GM19193 (cell line): ENCODE data around the gene FGFR2.

Experiments used
- POLR2A ChIP-seq: IDR thresholded peaks from 4 replicates; pipeline ENCODE4 v1.6.1; 2011; ENCODE audit not compliant: insufficient read depth, insufficient read length; ENCODE audit errors: extremely low read depth

FGFR2 gene

DNA sequence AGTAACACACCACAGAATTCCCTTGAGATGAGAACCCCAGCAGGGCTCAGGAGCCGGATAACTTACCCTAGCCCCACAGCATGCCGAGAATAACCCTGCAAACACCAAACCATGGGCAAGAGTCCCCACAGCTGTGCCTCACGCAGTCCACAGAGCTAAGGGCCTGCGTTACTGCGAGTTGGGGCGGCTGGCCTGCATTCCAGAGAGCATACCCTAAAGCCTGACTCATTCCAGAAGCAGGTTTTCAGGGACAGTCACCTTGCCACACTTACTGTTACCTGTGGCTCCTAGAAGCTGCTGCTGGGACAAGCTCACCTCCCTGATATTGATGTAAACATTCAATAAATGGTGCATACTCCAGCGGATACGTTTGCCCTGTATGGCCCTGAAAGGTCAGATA lies 18.6 kb downstream of the FGFR2 start:
- TF ChIP-seq POLR2A, result no peak

DNA sequence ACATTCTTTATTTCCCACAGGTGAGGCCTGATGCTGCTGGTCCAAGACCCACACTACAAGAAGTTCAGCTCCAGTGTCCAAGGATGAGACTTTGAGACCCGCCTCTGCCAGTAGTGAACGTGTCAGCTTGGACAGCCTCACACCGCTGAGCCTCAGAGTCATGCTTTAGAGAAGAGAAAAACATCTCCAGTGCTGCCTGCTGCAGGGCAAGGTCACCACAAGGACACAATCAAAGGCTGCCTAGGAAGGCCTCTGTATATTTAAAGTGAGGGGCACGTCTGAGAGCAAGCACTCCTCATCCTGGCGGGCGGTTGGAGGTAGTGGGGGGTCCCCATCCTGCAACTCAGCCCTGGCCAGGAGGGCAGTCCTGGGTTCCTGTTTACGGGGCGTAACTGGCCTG lies 19.3 kb downstream of the FGFR2 start:
- no peak for TF ChIP-seq POLR2A

DNA sequence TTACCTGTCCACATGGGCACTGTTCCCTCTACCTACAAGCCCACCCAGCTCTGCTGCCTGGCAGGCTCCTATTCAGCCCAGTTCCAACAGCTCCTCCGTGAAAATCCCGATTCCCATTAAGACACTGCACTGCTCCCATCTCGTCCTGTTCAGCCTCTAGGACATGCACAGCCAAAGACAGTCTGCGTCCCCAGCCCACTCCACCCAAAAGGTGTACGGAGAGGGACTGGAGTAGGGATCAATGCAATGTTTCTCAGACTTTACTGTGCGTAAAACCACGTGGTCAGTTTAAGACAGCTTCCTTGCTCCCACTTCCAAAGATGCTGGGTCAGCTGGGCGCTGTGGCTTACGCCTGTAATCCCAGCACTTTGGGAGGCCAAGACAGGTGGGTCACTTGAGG lies 19.9 kb downstream of the FGFR2 start:
- no peak for TF ChIP-seq POLR2A

DNA sequence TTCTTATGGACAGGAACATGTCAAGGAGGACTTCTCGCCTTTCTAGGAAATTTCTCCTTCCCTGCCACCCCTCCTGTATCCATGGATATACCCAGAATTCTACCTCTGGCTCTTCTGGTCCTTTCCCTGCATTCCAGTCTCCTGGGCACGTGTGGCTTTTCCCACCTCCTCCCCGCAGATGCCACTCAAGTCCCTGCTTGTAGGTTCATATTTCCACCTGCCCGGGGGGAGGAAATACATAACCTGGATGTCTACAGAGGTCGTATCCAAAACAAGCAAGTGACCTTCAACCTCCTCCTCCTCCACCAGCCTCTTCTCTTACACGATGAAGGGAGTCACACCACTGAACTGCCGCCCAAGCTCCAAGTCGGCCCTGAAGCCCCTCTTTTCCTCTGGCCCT lies 20.7 kb downstream of the FGFR2 start:
- no peak for TF ChIP-seq POLR2A

DNA sequence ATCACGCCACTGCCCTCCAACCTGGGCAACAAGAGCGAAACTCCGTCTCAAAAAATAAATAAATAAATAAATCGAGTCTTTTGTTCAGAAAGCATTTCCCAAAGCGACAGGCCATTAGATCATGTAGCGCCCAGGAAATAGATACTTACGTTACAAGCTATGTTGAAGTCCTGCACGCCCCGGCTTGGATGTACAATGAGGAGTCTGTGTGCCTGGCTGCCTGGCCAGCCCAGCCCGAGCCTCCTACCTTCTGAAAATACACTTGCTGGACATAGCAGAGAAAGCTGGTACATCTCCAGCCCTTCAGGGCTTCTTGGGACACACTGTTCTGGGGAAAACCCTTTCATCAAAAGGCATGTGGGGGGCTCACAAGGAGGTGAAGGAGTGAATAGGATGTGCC lies 22.1 kb downstream of the FGFR2 start:
- no peak for TF ChIP-seq POLR2A

DNA sequence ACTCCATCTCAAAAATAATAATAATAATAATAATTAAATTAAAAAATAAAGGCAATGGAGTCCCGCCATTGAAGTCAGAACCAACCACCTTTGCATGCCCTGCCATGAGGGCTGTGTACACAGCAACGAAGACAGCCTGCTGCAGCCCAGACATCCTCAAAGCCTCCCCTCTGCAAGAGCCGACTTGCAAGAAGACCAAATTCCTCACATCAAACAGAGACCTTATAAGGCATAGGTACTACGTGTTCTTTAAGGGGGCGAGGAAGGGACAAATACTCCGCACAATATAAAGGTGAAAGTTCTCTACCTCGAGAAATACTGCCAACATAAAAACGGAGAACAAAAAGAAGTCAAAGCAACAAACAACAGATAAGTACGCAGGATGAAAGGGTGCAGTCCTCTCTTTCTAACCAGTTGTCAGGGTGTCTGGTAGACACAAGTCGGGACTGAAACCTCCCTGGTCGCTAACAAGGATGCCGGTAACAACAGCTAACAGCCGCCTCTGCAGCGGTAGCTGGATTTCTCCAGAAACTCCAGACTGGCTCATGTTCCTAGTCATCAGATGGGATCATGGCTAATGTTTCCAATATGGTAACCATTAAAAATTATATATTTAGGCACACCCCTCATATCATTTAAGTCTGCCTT lies 23.6 kb downstream of the FGFR2 start:
- TF ChIP-seq POLR2A, result no peak

DNA sequence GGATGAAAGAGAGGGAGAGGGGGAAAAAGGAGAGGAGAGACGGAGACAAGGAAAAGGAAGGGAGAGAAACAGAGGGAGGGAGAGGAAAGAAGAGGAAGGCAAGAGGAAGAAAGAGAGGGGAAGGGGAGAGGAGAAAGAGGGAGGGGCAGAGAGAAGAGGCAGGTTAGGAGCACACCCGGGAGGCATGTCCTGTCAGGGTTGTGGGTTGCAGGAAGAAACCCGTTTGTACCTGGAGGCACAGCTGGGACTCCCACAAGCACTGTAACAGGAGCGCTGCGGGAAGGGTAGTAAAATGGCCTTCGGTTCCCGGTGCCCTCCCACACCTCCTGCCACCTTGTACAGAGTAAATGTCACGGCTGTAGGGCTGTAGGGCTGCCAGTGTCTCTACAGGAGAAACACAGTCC lies 24.7 kb downstream of the FGFR2 start:
- TF ChIP-seq POLR2A, result no peak

DNA sequence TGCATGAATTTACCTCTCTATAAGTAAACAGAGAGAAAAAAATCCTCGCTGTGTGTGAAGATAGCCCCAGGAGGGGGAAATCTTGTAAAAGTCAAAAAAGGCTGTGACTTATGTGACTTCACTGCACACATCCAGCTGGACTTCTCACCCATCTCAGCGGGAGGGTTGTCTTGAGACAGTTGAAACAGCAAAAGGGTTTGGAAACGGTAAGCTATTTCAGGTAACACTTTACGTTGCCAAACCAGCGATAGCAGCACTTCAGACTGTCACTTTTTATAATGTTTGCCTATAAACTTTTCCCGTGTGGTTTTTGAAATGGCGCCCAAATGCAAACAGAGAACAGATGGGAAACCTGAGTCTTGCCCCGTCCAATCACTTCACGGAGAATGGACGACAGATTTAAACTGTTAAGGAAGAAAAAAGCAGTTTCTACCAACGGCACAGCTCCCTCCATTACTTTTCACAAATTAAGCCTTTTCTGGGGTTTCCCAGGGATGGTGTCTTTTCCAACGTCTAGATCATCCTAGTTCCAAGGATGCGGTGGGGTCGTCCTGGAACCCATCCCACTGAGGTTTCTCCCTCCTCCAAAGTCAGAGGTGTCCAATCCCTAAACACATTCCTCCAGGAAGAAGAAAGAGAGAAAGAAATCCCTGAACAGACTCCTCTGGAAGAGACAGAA lies 25.2 kb downstream of the FGFR2 start:
- no peak for TF ChIP-seq POLR2A

DNA sequence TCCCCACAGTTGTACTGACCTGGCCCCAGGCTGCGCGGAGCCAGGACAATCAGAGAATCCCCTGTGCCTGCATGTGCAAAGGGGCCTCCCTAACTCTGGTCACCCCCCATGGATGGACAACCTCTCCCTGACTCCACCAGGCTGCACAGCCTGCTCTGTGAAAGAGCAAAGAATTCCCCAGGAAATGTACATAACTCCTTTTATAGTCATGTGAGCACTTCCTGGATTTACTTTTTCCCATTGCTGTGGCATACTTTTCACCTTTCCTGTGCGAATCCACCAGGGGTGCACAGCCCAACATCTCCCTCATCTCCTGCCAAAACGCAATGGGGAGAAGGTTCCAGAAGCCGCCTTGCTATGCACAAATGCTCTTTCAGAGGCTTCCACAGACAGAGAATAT lies 27.9 kb downstream of the FGFR2 start:
- no peak for TF ChIP-seq POLR2A

DNA sequence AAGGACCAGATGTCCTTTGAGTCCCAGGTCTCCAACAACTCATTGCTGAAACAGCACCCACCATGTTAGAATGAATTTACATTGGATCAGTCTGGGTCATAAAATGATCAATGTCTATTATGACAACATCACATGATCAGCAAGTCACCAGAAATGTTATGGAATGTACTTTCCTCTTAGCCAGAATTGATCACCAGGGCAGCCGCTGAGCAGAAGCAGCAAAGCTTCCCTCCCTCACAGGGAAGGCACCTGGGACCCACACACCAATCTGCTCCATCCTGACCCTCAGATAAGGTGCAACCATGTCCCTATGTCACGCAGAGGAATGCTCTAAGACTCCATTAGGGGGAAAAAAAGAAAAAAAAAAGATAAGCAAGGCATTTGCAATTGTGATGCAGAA lies 30.0 kb downstream of the FGFR2 start:
- no peak for TF ChIP-seq POLR2A

DNA sequence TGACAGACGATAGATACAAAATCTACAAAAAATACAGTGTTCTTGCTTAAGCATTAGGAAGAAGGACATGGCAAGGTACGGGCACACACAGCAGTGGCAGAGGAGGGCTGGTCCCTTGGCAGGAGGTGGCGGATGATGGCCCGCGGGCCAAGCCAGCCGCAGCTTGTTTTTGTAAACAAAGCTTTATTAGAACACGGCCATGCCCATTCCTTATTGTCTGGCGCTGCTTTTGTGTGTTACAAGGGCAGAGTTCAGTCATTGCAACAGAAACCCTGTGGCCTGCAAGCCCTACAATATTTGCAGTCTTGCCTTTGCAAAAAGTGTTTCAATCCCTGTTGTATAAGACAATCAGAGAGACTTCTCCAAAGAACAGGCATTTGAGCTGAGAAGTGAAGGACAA lies 30.7 kb downstream of the FGFR2 start:
- TF ChIP-seq POLR2A, result no peak

DNA sequence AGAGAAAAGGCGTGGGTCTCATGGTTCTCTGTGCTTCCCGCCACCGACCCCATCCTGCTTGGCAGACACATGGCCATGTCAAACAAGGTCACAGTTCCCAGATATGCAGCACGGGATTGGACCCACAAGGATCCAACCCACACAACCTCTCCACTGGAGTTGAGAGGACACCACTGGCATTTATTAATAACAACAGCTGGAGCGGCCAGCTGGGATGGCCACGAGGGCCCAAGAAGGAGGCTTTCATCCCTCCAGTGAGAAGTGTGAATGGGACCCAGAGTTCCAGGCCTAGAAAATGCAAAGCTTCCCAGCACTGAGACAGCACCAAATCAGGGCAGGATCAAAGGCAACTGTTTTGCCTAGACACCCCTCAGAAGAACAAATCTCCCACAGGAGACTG lies 31.5 kb downstream of the FGFR2 start:
- TF ChIP-seq POLR2A, result no peak

DNA sequence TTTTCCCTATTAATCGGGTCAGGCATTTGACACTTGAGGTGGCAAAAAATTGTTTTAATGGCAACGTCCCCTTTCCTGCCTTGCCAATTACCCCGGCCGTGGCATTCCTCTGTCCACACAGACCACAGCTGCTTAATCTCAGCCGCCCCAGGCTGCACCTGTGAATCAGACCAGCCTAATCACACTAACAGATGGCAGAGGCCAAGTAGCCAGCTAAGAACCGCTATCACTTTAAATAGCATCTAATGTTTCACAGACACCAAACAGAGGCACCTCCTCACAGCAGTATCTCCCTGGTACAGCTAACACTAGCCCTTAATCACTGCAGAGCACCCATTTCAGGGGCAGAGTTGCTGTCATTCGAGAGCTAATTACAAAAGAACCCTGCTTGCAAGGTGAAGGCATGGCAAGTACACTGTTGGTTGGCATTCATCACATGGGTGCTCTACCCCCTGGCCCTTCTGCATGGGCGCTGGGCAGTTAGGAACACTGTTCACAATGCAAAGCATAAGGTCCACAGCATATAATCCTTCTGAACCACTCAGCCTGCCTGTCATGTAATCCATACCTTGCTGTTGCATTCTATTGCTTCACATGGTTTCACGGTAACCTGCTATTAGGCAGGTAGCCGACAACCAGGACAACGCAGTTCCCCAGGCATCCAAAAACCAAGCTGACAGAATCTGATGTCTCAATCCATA lies 38.8 kb downstream of the FGFR2 start:
- TF ChIP-seq POLR2A, result no peak

DNA sequence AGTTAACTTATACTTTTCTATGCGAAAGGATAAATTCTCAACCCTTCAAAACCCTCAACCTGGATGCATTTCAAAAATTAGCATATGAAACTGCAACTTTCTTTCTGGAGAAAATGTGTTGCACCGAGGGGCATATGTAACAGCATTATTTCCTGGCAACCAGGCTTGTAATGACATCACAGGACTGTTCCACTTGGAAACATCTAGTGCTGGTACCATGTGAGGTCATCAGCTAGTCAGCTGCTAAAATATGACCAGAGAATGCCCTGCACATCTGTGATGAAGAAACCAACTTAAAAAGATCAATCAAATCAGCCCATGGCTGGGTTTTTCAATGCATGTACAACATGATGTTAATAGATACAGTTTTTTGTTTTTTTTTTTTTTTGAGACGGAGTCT lies 40.0 kb downstream of the FGFR2 start:
- TF ChIP-seq POLR2A, result no peak

DNA sequence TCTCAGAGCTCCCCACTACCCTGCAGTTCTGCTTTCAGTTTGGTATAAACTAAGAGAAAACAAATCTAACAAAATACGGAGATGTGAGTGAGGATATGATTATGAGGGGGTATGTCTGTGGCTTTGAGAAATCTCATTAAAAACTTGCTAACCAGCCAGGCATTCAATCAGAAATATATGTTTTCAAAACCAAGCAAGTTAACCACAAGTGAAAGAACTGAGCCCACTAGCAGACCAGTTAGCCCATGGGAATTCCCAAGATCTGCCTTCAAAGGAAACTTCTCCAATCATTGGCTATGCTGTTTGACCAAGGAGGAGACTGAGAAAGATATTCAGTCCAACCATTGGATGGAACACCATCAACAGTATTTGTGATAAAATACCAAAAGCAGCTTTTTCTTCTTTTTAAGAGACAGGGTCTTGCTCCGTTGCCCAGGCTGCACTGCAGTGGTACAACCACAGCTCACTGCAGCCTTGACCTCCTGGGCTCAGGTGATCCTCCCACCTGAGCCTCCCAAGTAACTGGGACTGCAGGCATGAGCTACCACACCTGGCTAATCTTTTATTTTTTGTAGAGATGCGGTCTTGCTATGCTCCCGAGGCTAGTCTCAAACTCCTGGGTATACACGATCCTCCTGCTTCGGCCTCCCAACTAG lies 41.2 kb downstream of the FGFR2 start:
- TF ChIP-seq POLR2A, result no peak

DNA sequence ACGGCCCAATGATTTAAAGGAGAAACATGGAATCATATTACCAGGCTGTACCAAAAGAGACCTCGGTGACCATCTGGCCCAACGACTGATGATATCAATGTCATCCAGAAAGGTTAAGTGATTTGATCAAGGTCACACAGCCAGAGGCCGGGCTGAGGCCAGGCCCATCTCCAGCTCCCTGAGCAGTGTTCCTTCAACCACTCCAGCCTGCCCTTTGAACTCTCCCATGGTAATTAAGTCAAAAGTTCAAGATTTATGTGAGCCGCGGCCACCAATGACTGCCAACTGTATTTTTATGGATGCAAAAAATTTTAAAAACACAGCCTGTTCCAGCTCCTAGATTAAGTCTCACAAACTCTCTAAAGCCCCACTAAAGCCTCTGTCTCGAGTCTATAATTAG lies 41.8 kb downstream of the FGFR2 start:
- no peak for TF ChIP-seq POLR2A
